GM18498 (cell line): ENCODE results near the gene STAC.

ENCODE experiments used
- ATAC-seq: cut with Tn5 transposase; IDR thresholded peaks from one replicate; pipeline ENCODE4 v1.9.1; 2021; ENCODE audit warnings: mild to moderate bottlenecking, moderate library complexity; ENCODE audit not compliant: unreplicated experiment

STAC gene, protein sequence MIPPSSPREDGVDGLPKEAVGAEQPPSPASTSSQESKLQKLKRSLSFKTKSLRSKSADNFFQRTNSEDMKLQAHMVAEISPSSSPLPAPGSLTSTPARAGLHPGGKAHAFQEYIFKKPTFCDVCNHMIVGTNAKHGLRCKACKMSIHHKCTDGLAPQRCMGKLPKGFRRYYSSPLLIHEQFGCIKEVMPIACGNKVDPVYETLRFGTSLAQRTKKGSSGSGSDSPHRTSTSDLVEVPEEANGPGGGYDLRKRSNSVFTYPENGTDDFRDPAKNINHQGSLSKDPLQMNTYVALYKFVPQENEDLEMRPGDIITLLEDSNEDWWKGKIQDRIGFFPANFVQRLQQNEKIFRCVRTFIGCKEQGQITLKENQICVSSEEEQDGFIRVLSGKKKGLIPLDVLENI

DNA sequence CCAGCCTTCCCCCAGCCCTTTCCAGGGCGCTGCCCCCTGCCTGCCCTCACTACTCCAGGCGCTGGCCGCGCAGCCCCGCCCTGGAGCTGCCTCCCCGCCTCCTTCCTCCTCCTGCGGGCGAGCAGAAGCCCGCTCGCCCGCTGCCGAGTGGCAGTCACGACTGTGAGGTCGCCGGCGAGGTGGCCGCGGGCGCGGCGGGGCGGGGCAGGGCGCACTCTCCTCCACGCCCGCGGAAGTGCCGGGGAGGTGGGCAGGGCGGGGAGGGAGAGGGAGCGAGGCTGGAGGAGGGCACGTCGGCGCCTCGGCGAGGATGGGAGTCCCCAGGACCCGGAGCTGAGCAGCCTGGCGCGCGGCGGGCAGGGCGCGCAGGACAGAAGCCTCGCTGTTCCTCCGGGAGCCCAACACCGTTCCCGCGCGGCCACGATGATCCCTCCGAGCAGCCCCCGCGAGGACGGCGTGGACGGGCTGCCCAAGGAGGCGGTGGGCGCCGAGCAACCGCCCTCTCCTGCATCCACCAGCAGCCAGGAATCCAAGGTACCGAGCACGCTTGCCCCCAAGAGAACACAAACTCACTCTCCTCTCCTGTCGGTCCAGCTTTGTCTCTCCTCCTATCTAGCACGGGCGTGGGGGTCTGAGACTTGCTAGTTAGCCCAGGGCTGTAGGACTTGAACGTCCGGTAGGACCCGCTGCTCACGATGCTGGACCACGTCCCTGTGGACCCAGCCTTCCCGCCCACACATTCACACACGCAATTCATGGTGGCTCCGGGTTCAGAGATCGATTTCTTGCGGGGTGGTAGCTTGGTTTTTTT, at the start of gene STAC:
Gene STAC, plus strand, starts transcription at position 284 of the 811 bp plus-strand sequence. Its CDS starts 140 bp downstream, at position 424.
- ATAC-seq = peak; percentile 46

DNA sequence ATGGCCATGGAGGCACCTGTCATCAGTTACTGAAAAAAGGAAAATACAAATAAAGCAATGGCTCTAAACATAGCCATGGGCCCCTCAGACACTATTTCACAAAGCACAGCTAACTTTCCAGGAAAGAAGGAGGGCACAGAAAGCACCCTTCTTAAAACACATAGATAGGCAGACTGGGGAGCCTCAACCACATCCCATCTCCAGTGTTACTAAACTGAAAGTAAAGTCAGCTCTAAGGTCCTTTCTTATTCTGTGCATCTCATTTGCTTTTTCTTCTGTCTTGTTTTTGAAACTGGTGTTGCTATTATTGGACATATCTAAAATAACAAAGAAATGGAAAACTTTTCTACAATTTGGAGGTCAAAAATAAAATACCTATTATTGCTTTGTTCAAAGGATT, 48.2 kb upstream of the STAC start:
- no peak for ATAC-seq

DNA sequence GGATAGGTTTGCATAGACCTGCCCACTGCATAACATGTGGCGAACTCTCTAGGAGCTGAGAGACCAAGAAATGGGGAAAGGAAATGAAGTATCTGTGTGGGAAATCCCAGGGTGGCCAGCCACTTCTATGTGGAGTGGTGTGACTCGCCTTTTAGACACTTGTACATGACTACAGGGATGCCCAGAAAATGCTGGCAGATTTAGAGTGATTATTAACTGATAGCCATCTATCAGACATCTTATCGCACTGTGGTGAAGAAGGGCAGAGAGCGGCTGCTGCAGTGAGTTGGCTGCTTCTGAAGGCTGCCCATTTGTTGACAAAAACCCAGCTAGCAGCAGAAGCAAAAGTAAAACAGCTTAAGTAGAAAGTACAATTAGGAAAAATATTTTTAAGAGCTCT, 18.1 kb upstream of the STAC start:
- ATAC-seq = no peak

DNA sequence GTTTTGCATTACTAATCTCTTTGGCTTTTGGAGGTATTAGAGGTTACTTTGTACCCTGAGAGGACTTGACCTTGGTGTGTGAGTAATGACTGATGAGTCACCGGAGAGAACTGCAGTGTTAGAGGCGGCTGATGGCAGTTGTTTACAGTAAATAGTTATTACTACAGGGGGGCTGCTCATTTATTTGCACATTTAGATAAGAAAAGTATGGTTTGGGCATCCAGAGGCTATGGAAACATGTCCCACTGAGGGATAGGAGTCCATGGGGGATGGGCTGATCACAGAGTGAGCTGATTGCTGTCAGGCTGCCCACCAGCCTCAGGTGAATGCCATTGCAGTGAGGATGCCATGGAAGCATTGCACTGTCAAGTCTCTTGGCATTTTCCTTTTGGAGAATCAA, 17.3 kb upstream of the STAC start:
- no peak for ATAC-seq

DNA sequence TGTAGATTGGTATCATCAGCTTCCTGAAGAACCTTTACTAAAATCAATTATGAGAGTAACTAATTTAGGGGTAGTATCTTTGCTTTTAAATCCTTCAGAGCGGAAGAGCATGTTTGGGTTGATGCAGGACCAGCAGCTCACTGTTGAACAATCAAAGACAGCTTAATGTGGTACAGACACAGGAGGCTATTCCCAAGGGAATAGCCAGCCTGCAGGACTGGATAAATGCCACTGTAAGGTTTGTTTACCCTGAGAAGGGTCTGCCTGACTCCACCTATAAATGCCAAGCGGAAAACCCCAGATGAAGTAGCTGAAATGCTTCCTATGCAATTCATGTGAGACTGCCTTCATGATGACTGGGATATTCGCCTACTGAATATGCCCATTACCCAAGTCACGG, 16.0 kb upstream of the STAC start:
- no peak for ATAC-seq

DNA sequence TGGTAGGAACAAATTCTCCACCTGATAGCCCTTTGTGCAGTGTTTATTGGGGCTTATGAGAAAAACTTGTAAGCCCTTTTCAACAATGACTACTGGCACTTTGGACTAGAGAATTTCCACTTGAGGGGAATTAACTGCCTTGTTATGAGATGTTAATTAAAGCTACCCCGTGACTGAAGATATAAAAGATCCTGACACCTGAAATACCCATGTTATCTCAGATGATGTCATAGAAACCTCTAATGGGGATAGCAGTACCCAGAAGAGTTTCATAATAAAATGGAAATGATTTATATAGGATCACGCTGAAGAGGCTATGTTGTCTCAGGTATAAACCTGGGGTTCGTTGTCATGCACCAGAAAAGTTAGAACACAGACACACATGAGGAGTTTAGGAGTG, 14.5 kb upstream of the STAC start:
- ATAC-seq = no peak

DNA sequence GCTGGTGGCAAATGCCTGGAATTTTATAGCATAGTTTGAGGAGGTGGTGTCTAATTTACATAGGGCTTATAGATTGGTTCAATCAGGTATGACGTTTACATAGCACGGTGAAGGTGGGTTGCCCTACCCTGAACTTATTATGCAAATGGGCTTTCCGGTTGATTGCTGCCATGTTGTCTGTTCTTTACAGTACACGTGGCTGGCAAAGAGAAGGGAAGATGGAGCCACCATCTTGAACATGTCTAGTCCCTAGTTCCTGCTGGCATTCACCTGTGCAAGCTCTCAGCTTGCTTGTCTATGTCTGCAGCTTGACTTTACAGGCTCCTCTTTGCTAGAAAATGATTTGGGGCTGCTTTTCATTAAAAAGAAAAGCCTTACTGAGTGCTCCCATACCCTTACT, 14.0 kb upstream of the STAC start:
- ATAC-seq = no peak

DNA sequence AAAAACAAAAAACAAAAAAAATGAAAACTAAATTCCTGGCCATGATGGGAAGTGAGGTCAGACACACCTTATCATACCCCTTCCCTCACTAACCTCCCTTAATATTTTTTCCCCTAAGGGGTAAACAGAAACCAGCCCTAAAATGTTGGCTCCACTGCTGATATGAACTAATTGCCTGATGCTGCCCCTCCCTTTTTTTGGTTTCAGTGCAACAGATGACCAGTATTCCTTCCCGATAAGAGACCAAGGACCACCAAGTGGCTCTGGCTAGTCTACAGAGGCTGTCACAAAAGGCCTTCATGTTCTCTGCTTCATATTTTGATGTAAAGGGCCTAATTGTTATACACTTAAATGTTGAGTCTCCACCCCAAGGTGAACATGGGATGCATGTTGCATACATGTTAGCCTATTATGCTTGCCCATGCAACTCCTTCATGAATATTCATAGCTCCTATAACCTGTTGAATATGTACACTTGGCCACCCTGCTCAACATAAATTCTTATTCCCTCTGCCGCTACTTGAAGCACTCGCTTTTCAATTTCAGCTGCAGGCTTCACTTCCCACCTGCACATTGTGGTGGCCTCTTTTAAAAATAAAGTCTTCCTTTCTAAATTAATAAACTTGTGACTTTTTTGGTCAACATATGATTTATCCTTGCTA, 12.3 kb upstream of the STAC start:
- ATAC-seq = no peak

DNA sequence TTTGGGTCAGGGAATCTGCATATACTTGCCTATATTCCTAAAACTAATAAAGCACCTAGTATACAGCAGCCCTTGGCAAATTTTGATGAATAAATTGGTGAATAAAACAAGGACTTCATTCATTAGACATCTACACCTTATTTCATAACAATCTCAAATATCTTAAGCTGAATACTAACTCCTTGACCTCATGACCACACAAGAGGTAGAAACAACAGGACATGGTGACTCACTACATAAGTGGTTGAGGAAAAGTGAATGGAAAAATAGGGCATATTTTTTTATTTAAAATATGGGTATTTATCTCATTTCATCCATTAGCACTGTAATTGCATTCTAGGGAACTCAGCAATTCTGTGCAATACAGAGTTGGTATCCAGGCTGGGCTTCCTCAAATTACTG, 7.8 kb upstream of the STAC start:
- no peak for ATAC-seq

DNA sequence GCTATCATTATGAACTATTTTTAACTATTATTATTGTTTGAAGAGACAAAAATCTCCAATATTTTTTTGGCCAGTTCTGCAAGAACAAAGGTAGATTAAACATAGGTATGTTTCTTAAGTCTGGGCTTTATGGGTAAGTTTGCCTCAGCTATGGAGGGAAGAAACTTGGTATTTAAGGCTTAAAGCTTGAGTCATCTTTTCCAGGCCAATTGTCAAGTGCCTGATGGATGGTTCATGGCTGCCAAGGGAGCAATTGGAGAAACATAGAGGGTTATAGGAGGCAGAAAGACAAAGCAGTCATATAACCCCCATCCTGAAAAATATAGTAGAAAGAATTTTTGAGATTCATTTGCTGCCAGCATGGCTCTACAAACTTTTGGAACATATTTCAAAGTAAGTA, 7.2 kb upstream of the STAC start:
- no peak for ATAC-seq

DNA sequence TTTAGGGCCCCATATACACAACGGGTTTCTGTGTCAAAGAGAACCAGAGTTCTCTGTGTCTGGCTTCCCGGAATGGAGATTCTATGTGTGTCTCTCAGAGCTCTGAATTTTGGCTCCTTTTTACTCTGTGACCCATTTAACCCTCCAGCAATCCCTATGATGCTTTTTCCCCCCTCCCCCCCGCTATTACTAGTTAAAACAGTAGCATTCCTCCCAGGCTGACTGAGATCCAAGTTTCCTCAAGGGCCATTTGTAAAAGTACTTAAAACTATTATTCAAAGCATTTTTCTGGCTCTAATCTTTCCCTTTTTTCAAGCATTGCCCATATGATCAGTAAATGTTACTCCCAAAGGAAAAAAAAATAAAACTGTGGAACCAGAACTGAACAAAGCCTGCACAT, 6.6 kb upstream of the STAC start:
- ATAC-seq = no peak

DNA sequence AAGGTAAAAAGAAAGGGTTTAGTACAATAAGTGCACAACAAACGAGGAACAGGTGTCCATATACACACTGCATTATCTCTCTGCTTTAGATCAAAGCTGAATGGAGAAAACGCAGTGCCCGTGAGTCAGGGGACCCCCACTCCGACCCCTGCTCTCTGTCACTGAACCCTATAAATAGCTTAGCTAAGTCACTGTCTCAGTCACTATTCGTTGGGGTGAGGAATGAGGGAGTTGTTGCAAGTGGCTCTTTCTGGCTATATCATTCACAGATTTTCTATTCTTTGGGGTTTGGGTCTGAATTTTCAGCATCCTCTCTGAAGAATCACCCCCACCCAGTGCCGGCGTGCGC, 458 bp upstream of the STAC start:
- ATAC-seq = peak; percentile 4

DNA sequence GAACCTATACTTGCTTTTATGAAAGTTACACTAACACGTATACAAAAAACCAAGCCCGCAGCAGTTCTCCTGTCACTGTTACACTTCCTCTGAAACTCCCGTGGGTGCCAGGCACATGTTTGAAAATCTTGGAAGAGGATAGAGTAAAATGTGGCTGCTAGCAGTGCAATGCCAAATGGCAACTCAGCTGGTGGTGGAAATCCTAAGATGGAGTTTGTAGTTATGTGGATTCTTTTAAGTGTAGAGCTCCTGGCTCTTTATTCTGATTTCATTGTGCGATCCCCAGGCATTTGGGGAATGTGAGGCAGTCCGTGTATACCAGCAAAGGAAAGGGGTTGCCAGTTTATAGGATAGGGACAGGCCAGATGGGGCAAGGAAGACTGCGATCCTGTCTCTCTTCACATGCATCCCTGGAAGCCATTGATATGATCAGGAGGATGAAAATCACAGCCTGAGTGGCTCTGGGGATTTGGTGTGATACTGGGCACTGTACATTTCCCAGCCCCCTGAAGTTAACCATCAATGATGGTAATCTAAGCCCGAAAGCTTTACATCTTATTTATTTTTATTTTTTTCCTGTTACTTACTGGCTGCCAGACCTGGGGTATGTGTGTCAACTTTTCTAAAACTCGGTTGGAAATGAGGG, 1.1 kb downstream of the STAC start:
- ATAC-seq = no peak

DNA sequence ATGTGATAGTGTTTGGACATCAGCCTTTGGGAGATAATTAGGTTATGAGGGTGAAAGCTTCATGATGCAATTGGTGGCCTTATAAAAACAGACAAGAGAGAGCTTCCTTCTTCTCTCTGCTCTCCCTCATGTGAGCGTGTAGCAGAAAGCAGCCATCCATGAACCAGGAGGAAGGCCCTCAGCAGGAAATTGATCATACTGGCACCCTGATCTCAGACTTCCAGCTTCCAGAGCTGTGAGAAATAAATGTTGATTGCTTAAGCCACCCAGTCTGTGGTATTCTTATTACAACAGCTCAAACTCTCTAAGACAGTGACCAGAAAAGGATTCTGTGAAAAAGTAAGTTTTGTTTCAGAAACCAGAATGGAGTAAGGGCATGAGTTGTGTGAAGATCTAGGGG, 13.3 kb downstream of the STAC start:
- ATAC-seq = no peak

DNA sequence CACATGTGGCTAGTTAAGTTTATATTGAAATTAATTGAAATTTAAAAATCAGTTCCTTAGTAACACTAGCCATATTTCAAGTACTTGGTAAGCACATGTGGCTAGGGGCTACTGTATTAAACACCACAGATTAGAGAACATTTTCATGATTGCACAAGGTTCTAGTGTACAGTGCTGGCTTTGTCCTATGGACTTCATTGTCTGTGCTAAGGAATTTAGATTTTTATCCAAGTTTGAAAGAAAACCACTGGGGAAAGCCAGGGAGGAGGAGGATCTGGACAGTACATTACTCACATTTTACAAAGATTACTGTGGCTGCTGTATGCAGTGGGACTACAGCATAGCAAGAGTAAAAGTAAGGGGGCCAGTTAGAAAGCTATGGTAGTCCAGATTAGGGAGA, 13.9 kb downstream of the STAC start:
- no peak for ATAC-seq

DNA sequence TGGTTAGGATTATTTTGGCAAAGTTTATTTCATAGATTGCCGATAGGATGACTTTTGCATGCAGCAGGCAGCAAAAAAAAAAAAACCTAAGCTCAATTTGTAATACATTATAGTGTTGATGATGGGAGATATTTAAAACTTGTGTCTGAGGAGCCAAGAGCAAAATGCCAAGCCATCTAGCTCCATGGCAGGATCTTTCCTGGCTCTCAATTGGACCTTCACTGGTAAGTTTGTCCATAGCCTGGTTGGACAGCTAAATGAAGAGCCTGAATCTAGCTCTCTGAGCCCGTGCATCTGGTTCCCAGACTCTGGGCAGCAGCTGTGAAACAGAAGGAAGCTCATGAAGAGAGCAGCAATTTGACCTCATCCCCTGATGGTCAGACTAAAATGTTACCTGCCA, 17.5 kb downstream of the STAC start:
- ATAC-seq = no peak

DNA sequence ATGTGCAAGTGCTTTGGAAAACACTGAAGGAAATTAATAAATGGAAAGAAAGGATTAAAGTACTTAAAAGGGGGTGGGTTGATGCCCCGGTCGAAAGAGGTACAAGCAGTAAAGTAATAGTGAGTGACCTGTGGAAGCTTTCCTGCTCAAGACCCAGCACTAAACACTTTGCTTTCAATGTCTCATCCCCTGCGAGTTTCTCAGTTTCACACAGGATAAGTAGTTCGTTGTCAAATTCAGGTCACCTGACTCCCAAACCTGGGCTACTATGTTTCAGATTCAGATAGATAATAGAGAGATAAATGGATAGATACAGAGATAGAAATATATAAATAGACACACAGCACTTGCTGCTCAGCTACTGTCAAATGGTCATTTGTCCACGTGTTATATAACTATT, 19.6 kb downstream of the STAC start:
- no peak for ATAC-seq

DNA sequence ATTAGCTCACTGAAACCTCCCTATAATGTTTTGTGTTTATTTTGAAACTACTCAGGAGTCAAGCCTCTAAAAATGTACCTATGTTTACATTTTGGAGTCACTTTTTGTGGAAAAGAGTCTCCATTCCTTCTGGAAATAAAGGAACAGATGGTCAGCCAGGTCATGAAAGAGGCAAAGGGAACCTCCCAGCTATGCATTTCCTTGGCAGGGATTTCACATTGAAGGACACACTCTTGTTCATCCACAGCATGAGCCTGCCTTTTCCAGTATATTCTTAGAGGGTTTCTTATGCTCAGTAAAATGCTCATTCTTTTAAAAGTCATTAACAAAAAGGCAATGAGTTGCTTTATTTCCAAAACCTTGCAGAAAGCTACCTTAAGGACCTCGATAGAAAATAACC, 20.8 kb downstream of the STAC start:
- no peak for ATAC-seq

DNA sequence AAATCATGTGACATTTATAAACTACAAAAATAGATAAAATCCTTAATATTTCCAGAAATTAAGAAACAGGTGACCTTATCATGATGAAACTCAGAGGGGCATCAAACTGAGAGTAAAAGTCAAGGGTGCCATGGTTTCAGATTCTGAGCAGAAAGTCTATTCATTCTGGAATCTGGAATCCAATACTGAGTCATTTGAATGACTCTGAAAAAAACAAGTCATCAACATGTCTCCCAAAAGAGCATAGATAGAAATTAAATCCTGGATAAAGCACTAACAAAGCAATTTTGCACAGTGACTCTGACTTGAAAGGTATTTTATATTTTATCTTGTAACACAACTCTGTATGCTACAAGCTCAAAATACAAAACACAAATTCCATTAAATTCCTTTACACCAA, 23.4 kb downstream of the STAC start:
- ATAC-seq = no peak

DNA sequence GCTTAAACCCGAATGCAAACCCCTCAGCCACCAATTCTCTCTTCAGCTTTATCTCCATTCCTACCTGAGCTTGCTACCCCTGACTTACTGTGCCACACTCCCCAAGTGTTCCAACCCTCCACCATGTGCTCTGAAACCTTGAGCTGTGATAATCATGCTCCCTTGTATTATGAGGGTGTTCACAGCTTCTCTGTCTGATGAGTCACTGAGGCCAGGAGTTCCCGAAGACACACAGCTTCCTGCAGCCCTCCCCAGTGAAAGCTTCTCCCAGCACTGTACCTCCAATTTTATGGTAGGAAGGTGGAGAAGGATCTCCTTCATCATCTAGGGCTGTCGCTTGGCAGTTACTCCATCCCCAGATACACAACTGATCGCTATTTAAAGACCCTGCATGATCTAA, 24.9 kb downstream of the STAC start:
- ATAC-seq = no peak

DNA sequence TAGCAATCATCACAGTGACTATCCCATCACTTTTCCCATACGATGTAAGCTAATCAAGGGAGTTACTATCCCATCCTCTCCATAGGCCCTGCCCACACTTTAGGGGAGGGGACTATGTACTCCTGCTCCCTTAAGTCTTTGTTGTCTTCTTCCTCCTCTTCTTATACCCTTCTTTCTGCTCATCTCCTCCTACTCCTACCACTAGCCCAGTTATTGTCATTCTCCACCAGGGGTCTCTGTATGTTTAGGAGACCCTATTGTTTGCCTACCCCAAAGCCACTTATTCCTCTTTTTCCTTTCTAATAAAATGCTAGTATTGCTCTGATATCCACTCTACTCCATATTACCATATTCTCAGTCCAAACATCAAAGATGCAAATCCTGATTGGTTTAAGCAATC, 27.8 kb downstream of the STAC start:
- ATAC-seq = no peak
